Activated effector memory CD4-positive, alpha-beta T cell treated with Interleukin-2 at 50 U/mL for 16 hours (primary cell): ENCODE measurements around the gene MS4A18.
"Not testable (repeated sequence)": the region's sequence is repeated elsewhere in the genome, so short reads cannot be mapped to it uniquely, and the experiment has no call there.

Experiments
- DNase-seq: peaks from one replicate; pipeline ENCODE4 v3.0.0-alpha.2; 2020

The MS4A18 gene

DNA sequence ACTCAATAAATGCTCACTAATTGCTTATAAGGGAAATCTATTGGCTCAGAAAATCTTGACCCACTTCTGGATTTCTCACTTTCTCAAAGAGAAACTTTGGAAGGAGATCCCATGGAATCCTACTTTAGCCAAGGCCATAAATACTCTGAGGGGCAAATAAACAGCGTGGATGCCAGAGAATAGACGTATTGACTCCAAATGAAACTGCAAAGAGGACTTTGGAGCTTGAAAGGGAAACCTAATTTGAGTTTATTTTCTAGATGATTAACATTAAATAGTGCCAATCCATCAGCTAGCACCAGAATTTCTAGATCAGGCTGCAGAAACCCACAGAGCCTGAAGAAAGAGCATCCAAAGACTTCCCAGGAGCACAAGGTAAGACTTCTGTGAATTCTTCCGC, at the start of gene MS4A18:
TSS of gene MS4A18 (plus strand) at position 301 of the 400 bp plus-strand sequence.
- DNase-seq = no peak

DNA sequence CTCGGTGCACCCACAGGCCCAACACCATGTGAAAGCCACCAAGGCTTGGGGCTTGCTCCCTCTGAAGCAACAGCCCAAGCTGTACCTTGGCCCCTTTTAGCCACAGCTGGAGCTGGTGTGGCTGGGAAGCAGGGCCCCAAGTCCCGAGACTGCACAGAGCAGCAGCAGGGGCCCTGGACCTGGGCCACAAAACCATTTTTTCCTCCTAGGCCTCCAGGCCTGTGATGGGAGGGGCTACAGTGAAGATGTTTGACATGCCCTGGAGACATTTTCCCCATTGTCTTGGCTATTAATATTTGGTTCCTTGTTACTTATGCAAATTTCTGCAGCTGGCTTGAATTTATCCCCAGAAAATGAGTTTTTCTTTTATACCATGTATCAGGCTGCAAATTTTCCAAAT, 46.3 kb upstream of the MS4A18 start:
- not testable (repeated sequence) for DNase-seq

DNA sequence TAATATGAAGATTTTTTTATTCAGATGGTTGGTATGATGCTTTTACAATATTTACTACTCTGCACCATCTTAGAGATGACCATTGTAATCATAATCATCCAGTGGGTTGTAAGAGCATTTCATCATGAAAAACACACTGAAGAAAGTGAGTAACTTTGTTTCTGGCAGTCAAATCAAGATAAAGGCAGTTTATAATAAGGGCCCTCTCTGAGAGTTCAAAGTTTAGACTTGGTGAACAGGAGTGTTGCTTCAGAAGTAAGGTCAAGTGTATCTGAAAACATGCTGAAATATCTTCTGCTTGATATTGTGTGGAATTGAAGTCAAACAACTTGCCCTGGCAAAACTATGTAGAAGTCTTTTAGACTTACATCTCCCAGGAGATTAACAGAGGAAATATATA, 44.6 kb upstream of the MS4A18 start:
- DNase-seq = no peak

DNA sequence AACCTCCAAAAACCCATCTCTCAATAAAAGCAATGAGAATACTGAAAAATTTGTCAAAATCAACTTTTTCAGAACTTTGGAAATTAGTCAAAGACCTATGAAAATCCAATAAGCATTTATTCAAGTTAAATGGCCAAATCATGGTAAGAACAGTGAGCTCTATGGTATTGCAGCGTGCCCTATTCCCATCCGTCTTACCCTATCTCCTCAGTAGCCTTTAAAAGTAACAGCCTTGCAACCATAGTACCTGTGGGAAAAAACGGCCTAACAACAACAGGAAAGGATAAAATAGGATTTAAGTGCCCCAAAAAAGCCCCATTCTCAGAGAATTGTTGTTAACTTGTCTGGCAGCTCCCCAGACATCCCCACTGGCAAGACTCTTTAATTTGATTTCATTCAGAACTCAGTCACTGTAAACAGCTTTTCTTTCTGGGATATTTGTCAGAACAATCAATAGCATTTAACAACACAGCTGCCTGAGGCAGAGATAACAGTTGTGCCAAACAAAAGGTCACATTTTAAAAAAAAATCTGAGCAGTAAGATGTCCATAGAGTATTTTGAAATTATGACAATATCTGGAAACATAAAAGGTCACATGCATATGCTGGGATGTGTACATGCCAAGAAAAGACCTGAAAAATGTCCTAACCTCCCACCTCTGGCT, 43.9 kb upstream of the MS4A18 start:
- DNase-seq = no peak

DNA sequence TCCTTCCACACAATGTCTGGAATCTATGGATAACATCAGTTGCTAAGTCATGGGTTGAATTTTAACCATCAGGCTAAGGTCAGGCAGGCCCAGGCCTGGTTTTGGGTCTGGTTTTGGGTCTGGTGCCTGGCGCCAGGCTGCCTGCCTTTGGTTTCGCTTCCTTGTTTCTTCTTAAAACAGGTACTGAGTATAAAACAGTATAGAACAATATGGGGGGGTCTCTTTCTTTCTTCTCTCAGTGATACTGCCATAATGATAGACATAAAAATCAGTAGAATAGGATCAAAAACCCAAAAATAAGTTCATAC, 40.0 kb upstream of the MS4A18 start:
- DNase-seq = not testable (repeated sequence)

DNA sequence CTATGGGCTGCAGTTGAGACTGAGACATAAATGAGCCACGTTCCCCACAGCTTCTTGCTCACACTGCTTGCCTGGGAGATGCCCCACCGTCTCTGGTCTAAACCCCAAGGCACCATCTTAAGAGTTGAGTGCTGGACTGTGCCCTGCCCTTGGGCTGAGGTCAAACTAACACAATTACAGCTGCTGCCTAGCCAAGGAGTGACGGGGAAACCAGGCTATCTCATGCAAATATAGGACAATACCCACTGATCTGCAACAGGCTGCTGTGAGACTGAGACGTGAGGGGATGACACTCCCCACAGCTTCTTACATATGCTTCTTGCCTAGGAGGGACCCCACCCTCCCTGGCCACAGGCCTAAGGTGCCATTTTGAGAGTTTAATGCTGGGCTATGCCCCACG, 32.9 kb upstream of the MS4A18 start:
- no peak for DNase-seq

DNA sequence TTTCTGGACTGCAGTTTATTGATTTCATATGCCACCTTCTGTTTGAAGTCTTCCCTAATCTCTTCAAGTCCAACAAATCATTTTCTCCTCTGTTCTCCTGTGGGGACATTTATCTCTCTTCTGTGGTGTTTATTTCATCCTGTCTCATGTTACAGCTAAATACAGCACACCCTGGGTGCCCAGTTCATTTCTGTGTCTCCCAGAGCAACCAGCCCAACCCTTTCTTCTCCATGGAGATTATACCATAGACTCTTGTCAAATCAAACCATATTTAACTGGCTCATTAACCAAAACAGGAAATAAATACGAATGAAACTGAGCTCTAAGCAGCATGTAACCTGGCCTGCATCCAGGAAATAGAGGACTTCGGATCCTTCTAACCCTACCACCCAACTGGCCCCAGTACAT, 25.2 kb upstream of the MS4A18 start, which contains the start of gene MS4A8:
TSS of gene MS4A8 (plus strand) at position 329 of the 408 bp plus-strand sequence. CDS start 1,249 bp downstream, outside the sequence.
- no peak for DNase-seq

DNA sequence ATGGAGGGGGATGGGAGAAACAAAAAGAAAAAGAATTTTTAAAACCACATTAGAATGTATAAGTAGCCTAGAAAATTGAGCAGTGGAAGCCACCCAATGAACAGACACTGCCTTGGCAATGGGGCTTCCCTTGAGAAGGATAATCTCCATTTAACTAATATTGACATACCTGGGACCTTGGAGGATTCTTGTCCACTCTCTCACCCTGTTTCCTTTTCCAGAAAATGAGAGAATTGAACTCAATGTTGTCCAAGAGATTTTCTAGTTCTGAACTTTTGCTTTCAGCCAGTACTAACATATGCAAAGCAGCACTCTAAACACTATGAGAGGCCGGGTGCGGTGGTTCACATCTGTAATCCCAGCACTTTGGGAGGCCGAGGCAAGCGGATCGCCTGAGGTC, 24.6 kb upstream of the MS4A18 start:
- DNase-seq = no peak

DNA sequence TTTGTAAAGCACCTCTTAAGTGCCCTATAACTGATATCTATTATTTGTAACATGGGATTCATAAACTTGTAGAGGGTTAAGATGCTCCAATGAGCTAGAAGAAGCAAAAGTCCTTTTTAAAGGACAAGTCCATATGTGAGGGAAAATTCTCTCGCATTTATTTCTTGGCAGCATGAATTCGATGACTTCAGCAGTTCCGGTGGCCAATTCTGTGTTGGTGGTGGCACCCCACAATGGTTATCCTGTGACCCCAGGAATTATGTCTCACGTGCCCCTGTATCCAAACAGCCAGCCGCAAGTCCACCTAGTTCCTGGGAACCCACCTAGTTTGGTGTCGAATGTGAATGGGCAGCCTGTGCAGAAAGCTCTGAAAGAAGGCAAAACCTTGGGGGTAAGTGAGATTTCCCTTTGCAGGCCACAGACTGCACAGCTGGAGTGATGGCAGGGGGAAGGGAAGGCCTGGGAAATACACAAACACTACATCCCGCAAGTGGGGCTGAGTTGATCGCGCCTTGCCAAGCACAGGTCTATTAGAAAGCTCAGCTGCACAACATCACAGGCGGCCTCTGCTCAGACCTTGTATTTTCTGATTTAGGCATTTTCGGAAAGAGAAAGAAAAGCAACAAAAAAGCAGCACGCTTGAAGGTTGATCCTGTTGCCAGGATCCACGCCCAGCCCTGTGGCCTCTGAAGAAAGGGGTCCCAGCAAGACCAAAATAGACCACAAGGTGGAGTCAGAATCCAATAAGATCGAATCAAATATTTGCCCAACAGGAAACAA, 23.6 kb upstream of the MS4A18 start:
- DNase-seq = no peak

DNA sequence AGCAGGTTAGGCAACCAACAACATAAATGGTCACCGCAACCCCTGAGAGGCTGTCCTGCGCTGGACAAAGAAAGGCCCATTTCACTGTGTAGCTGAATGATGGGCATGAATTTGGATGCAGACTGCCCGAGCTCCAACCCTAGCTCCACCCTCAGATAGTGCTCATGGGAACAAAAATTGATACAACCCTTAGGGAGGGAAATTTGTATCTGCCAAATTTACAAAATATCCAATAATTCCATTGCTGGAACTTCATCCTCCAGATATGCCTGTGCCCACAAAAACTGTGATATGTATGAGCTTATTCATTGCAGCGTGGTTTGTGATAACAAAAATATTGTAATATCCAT, 23.1 kb upstream of the MS4A18 start:
- DNase-seq = no peak

DNA sequence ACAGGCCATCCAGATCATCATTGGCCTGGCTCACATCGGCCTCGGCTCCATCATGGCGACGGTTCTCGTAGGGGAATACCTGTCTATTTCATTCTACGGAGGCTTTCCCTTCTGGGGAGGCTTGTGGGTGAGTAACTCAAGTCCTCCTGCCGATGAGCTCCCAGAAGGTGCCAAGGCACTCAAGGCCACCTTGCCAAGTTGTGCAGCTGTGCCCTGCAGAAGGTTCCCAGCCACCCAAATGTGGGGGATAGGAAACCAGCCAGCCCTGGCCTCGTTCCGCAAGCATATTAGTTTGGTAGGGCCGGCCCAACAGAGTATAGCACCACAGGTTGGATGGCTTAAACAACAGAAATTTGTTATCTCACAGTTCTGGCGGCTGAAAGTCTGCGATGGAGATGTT, 21.1 kb upstream of the MS4A18 start:
- no peak for DNase-seq

DNA sequence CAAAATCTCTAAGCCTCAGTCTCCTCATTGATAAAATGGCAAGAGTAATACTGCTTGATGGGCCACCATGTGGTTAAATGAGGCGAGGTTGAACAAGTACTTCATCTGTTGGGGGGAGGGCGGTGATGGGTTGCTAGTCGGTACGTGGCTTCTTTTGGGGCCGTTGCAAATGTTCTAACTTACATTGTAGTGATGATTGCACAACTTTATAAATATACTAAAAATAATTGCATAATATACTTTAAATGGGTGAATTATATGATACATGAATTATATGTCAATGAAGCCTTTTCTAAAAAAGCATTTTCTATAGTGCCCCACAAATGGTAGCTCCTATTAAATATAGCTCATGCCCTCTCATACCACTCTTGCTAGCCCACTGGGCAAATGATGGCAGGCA, 18.6 kb upstream of the MS4A18 start:
- no peak for DNase-seq

DNA sequence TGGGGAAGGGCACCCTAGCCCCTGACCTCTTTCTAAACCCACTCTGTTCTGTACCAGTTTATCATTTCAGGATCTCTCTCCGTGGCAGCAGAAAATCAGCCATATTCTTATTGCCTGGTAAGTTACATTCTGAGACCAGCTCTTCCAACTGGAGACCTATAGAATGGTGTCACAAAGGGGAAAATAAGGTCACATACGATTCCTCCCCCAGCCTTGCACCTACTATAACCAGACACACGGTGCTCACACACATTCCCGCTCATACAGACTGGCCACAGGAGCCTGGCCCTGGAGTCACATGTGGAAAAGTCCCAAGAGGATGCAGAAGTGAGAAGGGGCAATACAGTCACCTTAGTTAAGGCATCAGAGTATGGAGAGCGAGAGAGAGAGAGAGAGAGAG, 17.6 kb upstream of the MS4A18 start:
- DNase-seq = no peak

DNA sequence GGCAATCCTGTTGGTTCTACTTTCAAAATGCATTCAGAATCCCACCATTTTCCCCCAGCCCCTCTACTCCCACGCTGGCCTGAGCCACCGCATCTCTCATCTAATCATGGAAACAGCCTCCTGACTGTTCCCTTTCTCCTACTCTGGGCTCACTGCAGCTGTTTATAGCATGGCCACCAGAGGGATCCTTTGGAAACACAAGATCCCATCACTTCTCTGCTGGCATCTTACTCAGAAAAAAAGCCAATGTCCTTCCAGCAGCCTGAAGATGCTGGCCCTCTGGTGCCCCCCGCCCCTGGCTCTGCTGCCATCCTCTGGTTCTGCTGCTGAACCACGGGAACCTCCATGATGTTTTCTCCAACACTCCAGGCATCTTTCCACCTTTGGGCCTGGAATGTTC, 14.0 kb upstream of the MS4A18 start:
- no peak for DNase-seq

DNA sequence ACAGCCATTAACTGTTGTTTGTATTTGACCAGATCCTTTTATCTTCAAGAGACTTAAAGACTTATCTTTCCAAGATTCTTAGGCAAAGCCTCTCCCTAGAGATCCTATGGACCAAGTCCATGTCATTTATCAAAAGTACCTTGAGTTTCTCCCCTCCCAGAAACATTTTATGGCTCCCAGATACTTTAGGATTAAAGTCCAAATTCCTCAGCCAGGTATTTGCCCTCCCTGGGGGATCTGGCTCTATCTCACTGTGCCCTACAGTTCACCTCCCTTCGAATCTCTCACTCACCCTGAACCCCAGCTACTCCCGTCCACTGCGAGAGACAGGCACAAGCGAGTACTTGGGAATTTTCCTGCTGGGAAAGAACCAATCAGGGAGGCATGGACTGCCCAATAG, 13.2 kb upstream of the MS4A18 start:
- no peak for DNase-seq

DNA sequence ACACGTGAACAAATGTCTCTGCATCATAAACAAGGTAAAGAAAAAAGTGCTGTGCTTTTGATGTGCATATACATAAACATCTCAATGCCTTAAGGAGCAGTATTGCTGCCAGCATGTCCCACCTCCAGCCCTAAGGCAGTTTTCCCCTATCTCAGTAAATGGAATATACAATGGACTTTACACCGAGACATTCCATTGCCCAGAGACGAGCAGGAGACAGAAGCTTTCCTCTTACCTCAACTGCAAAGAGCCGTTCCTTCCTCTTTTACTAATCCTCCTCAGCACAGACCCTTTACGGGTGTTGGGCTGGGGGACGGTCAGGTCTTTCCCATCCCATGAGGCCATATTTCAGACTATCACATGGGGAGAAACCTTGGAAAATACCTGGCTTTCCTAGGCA, 11.1 kb upstream of the MS4A18 start:
- not testable (repeated sequence) for DNase-seq

DNA sequence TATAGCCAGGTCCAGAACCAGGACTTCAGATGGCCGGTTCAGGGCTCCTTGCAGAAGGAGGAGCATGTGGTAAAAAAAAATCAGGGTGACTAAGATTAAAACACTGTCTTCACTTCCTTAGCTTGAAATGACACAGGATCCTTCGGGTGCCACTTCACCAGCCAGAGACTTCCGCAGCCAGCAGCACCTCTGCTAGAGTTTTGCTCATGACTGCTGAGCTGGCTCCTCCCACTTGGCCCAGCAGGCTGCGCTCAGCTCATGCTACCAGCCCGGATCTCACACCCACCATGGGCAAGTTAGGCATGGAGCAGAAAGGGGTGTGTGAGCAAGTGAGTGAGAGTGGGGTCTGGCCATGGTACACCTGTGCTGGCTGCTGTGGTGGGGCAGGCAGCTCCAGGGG, 6.6 kb upstream of the MS4A18 start:
- DNase-seq = no peak

DNA sequence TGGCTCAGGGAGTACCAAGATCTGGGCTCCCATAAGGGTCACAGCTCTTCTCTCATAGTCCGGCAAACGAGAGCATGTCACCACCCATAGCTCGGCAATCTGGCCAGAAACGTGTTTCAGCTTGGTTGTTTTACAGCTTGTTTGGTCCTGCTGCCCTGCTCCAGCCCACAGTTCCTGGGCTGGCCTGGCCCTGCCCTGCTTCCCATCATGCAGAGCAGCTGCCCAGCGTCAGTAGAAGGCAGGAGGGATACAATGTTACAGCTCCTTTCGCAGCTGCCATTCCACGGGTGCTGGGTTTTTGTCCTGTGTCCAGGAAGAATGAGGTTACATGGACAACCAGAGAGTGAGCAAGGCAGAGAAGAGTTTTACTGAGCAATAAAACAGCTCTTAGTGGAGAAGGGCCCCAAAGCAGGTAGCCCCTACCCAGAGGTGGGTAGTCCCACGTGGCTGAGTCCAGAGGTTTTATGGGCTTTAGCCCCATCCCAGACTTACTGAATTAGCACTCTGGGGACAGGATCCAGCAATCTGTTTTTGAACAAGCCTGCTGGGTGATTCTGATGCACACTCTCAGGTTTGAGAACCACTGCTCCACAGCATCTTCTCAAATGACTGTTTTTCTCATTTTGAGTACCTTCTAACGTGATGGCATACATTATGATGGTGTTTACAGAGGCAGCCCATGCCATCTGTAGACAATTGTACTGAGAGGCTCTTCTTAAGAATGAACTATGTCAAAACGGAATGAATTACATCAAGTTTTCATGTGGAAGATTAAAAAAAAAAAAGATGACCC, 5.8 kb upstream of the MS4A18 start:
- DNase-seq = no peak

DNA sequence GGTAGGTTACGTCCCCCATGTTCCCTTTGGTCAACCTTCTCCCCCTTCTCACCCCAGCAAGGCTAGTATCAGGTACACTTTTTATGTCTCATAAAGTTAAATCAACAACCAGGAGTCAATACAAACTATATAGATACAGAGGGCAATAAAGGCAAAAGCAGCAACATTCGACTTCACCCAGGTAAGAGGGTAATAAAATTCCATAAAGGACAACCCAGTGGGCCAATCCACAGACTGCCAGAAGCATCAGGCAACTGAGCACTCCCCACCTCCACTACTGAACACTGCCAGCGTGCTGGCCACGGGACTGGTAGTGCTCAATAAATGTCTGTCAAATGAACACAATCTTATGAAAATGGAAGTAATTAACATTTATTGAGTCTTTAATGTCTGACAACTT, 5.1 kb upstream of the MS4A18 start:
- no peak for DNase-seq

DNA sequence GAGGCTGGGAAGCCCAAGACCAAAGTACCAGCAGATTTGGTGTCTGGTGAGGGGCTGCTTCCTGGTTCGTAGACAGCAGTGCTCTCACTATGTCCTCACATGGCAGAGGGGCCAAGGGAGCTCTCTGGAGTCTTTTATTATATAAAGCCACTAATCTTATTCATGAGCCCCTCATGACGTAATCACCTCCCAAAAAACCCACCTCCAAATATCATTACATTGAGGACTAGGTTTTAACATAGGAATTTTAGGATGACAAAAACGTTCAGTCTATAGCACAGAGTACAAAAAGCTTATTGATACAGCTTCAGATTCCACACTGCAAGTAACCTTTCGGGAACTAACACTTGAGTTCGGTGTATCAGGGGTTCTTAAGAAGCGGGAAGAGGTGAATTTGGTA, 4.1 kb upstream of the MS4A18 start:
- no peak for DNase-seq

DNA sequence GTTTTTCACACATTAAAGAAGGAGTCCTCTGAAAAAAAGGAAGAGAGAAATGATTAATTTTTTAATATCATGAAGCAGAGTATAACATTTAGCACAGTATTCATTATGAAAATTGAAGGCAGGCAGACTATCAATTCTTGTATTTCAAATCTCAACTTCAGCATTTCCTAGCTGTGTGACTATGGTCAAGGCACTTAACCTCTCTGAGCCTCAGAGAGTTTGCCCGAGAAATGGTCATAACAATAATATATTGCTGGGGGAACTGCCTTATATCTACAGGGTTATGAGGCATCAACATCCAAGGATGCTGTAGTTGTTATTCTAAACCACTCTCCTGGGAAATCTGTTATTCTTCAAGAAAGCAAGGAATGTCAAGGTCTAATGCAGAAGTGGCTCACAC, 1.1 kb downstream of the MS4A18 start:
- DNase-seq = no peak

DNA sequence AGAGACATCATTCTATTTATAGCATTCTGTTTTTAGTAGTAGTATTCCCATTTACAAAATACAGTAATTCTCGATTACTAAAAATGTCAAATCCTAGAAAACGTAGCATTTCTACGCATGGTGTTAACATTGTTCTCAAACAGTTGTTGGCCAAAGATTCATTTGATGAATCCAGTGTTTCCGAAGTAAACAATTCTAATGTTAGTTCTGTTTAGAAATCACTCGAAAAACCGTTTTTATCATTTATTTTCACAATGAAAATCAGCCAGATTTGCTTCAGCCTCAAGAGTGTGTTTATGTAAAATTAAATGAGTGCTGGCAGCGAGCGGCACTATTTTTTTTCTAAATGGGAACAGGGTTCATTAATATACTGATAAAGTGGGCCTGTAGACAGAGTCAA, 7.1 kb downstream of the MS4A18 start:
- DNase-seq = no peak

DNA sequence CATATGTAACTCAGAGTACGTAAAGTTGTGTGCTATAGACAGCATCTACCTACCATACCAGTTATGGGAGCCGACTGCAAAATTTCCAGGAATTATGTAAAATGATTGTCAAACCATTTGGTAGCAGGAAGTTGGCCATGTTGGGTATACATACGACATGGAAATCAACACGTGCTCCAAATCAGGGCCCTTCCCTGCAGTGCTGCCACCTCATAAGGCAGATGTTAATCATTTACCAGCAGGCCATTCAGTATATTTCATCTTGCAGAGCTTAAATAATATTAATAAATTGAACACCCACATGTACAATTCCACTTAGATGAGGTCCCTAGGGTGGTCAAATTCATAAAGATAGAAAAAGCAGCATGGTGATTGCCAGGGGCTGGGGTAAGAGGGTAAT, 9.8 kb downstream of the MS4A18 start:
- no peak for DNase-seq

DNA sequence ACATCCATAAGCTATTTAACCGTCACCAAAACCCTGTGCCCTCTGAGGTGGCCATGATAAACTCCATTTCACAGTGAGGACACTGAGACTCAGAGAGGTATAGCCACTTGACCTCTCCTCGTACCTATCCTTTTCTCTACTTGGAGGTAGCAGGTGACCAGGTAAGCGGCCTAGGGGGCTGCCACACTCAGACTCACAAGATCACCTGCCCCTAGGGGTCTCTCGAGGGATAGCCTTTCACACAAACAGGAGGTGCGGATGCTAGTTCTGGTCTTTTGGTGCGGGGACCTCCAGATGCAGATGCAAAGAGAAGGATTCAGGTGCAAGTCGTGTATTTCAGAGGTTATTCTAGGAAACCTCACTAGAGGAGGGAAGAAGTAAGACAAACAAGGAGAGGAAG, 14.6 kb downstream of the MS4A18 start:
- DNase-seq = no peak
